SK-N-MC (cell line): ENCODE results near the gene IGSF9B.

Experiments used
- DNase-seq: peaks from one replicate; pipeline ENCODE4 v3.0.0-alpha.2; 2011; ENCODE audit warnings: low read depth, low spot score
- H3K27ac ChIP-seq: fragments of 200-600 bp; sonication (generic); 2 replicates; pipeline ENCODE4 v1.5.1; 2016; ENCODE audit warnings: mixed run types
- H3K36me3 ChIP-seq: fragments of 200-600 bp; sonication (generic); 2 replicates; pipeline ENCODE4 v1.6.1; 2017; ENCODE audit warnings: antibody characterized with exemption, low read length, mixed read lengths; ENCODE audit not compliant: insufficient read depth
- H3K4me3 ChIP-seq: fragments of 200-600 bp; sonication (generic); 2 replicates; pipeline ENCODE4 v1.5.1; 2016
- H3K9ac ChIP-seq: fragments of 200-600 bp; sonication (generic); 2 replicates; pipeline ENCODE4 v1.8.0; 2017; ENCODE audit warnings: mixed run types, mixed read lengths; ENCODE audit not compliant: insufficient read length
- H3K9me3 ChIP-seq: fragments of 200-600 bp; sonication (generic); 2 replicates; pipeline ENCODE4 v1.6.1; 2017; ENCODE audit warnings: low read depth, mild to moderate bottlenecking, antibody characterized with exemption, low read length, moderate library complexity, mixed read lengths
- EZH2 ChIP-seq: fragments of 200-600 bp; sonication (generic); IDR thresholded peaks from one replicate; pipeline ENCODE4 v1.6.1; 2017; ENCODE audit warnings: antibody characterized with exemption
- FOXP2 ChIP-seq: optimal IDR thresholded peaks from 2 replicates; pipeline ENCODE3; 2011; ENCODE audit warnings: mild to moderate bottlenecking, moderate library complexity; ENCODE audit not compliant: insufficient read depth; ENCODE audit errors: extremely low read length, control extremely low read depth
- POLR2AphosphoS5 ChIP-seq: IDR thresholded peaks from 2 replicates; pipeline ENCODE4 v1.6.1; 2012; ENCODE audit warnings: mild to moderate bottlenecking, low read depth, low read length, borderline replicate concordance

Gene IGSF9B

GRCh38 chr11:133897331-133897650, 59.5 kb downstream of the IGSF9B start:
- Histone ChIP-seq H3K27ac (no peak overlapping the region), H3K4me3 (no peak overlapping the region), H3K9ac (no peak overlapping the region), H3K9me3 (no peaks in the 10 kb centered on the region), H3K36me3 (no peaks in the 10 kb centered on the region)
- no peak for DNase-seq
- TF ChIP-seq POLR2AphosphoS5, result no peak
- TF ChIP-seq EZH2, result no peak
- no peak for TF ChIP-seq FOXP2

DNA sequence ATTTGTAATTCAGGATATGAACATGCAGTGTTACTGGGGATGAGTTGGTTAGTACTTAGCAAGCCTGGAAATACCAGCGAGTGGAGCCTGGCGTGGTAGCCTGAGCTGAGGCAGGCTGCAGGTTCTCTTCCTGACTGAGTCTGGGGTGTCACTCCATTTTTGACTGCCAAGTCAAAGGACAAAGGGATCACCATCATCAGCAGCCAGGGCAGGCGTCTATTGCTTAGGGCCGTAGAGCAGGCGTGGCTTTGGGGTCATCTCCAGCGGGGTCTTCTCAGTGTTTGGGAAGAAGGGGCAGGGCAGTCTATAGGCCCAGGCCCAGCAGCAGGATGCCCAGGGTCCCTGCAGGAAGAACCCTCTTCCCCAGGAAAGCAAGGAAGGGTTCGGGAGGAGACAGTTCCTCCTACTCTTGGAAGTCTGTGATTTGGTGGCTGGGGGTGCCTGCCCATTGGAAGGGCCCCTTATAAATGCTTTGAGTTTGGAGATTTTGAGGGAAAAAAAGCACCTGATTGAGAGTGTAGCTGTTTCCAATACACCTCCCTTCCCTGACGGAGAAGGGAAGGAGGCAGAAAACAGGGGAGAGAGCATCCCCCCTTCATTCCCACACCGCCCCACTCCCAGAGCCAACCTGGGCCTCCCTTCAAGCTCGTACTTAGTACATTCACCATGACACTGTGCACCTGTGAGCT, 60.0 kb downstream of the IGSF9B start:
- DNase-seq, result no peak
- H3K4me3 ChIP-seq, result no peak overlapping the region
- TF ChIP-seq EZH2 (no peak), POLR2AphosphoS5 (no peak), FOXP2 (no peak)
- no peak overlapping the region for H3K9ac ChIP-seq
- no peak overlapping the region for H3K27ac ChIP-seq
- H3K36me3 ChIP-seq, result no peaks in the 10 kb centered on the region
- no peaks in the 10 kb centered on the region for H3K9me3 ChIP-seq

- H3K4me3 ChIP-seq, result no peak overlapping the region
- no peak overlapping the region for H3K9ac ChIP-seq
- H3K27ac ChIP-seq, result no peak overlapping the region
- H3K9me3 ChIP-seq, result no peaks in the 10 kb centered on the region
- no peak for DNase-seq
- no peak for TF ChIP-seq EZH2
- TF ChIP-seq POLR2AphosphoS5, result no peak
- H3K36me3 ChIP-seq, result no peaks in the 10 kb centered on the region
These were observed 60.7 kb downstream of the IGSF9B start for GRCh38 chr11:133896028-133896427.

DNA sequence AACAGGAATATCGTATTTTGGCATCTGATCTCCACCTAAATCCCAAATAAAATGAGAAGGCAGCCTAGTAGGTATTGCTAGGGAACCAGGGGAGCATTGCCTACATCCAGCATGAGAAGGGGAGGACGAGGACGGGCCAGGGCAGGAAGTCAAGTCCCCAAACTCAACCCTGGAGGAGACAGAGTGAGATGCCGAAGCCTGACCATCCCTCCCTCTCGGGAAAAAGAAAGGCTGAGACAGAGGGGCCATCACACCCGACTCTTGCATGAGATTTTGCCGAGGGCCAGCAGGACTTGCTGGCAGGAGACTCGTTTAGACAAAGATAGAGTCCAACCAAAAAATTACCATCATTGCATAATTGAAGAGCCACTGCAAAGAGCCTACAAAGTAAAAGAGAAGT, 61.2 kb downstream of the IGSF9B start:
- no peaks in the 10 kb centered on the region for H3K36me3 ChIP-seq
- TF ChIP-seq FOXP2, result no peak
- no peak for TF ChIP-seq POLR2AphosphoS5
- no peak for TF ChIP-seq EZH2
- H3K27ac ChIP-seq, result no peak overlapping the region
- no peaks in the 10 kb centered on the region for H3K9me3 ChIP-seq
- no peak overlapping the region for H3K4me3 ChIP-seq
- H3K9ac ChIP-seq, result no peak overlapping the region
- no peak for DNase-seq

- Histone ChIP-seq H3K36me3 (no peaks in the 10 kb centered on the region), H3K4me3 (no peak overlapping the region), H3K9ac (no peak overlapping the region), H3K9me3 (no peaks in the 10 kb centered on the region), H3K27ac (no peak overlapping the region)
- DNase-seq, result no peak
- TF ChIP-seq FOXP2 (no peak), POLR2AphosphoS5 (no peak), EZH2 (no peak)
These were observed 61.7 kb downstream of the IGSF9B start for GRCh38 chr11:133895061-133895479.

DNA sequence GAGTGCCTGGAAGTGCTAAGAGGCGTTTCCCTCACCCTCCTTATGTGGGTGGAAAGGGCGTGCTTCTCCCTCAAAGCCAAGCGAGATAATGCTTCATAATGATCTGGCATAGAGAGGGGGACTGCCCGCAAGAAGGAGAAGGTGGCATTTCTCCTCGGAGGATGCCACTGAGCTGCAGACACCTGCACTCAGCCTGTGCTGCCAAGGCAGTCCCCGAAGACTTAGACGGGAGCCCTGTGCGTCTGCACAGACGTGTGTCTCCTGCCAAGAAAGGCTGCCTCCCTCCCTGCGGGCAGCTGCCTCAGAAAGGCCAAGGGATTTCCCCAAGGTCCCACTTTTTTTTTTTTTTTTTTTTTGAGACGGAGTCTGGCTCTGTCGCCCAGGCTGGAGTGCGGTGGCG, 63.4 kb downstream of the IGSF9B start:
- Histone ChIP-seq H3K36me3 (no peaks in the 10 kb centered on the region), H3K4me3 (no peak overlapping the region), H3K9me3 (no peaks in the 10 kb centered on the region), H3K27ac (no peak overlapping the region), H3K9ac (no peak overlapping the region)
- no peak for TF ChIP-seq EZH2
- no peak for DNase-seq

- Histone ChIP-seq H3K4me3 (no peak overlapping the region), H3K27ac (no peak overlapping the region), H3K9me3 (no peaks in the 10 kb centered on the region), H3K9ac (no peak overlapping the region), H3K36me3 (no peaks in the 10 kb centered on the region)
- TF ChIP-seq POLR2AphosphoS5 (no peak), EZH2 (no peak), FOXP2 (no peak)
- DNase-seq, result no peak
These were observed 64.0 kb downstream of the IGSF9B start for GRCh38 chr11:133892584-133893380.

DNA sequence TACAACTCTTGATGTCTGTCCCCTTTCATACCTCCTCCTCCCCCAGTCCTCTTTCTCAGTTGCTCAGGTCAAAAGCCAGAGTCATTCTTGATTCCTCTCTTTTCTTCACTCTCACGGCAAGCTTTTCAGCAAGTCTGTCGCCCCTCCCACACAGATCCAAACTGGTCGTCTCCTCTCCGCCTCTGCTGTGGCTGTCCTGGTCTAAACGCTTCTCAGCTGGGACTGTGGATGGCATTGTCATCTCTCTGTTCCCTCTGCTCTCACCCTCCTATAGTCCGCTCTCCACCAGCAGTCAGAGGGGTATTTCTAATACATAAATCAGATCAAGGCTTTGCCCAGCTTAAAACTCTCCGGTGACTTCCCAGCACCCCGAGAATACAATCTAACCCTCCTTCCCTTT, 64.6 kb downstream of the IGSF9B start:
- Histone ChIP-seq H3K9ac (no peak overlapping the region), H3K27ac (no peak overlapping the region), H3K9me3 (no peaks in the 10 kb centered on the region), H3K36me3 (no peaks in the 10 kb centered on the region), H3K4me3 (no peak overlapping the region)
- TF ChIP-seq EZH2 (no peak), POLR2AphosphoS5 (no peak), FOXP2 (no peak)
- no peak for DNase-seq

GRCh38 chr11:133889893-133890292, 66.9 kb downstream of the IGSF9B start:
- no peaks in the 10 kb centered on the region for H3K9me3 ChIP-seq
- TF ChIP-seq POLR2AphosphoS5, result no peak
- no peak for TF ChIP-seq FOXP2
- no peak for TF ChIP-seq EZH2
- H3K9ac ChIP-seq, result no peak overlapping the region
- DNase-seq, result no peak
- no peaks in the 10 kb centered on the region for H3K36me3 ChIP-seq
- H3K4me3 ChIP-seq, result no peak overlapping the region
- no peak overlapping the region for H3K27ac ChIP-seq
